ENCODE measurements around the gene PDE6A.

The PDE6A gene

GRCh38 chr5:149833116-149833827, 111.3 kb downstream of the PDE6A start:
- no peak for DNase-seq

- no peak for DNase-seq
Measured at GRCh38 chr5:149832636-149833035, 112.0 kb downstream of the PDE6A start.

GRCh38 chr5:149831492-149831891, 113.1 kb downstream of the PDE6A start:
- DNase-seq, result no peak

GRCh38 chr5:149830579-149830978, 114.0 kb downstream of the PDE6A start:
- no peak for DNase-seq

- DNase-seq, result peak in 1 of 2 experiments; percentile 25
Measured at GRCh38 chr5:149829954-149830353, 114.6 kb downstream of the PDE6A start.

GRCh38 chr5:149828161-149829011, 116.2 kb downstream of the PDE6A start:
- DNase-seq, result peak; percentile 87

GRCh38 chr5:149827546-149827945, 117.0 kb downstream of the PDE6A start:
- no peak for DNase-seq

- DNase-seq, result no peak
Measured at GRCh38 chr5:149827086-149827485, 117.5 kb downstream of the PDE6A start.

GRCh38 chr5:149826574-149826973, 118.0 kb downstream of the PDE6A start:
- DNase-seq, result no peak

- DNase-seq, result no peak
Measured at GRCh38 chr5:149824846-149825245, 119.7 kb downstream of the PDE6A start.

- no peak for DNase-seq
Measured at GRCh38 chr5:149824120-149824519, 120.5 kb downstream of the PDE6A start.

GRCh38 chr5:149823375-149823774, 121.2 kb downstream of the PDE6A start:
- DNase-seq, result no peak

- no peak for DNase-seq
Measured at GRCh38 chr5:149822301-149822700, 122.3 kb downstream of the PDE6A start.

- DNase-seq, result no peak
Measured at GRCh38 chr5:149820536-149821510, 123.8 kb downstream of the PDE6A start.

GRCh38 chr5:149820012-149820411, 124.6 kb downstream of the PDE6A start:
- no peak for DNase-seq

GRCh38 chr5:149818116-149818515, 126.5 kb downstream of the PDE6A start:
- no peak for DNase-seq

GRCh38 chr5:149817539-149818060, 127.0 kb downstream of the PDE6A start:
- DNase-seq, result no peak

GRCh38 chr5:149816661-149817060, 127.9 kb downstream of the PDE6A start:
- no peak for DNase-seq

- no peak for DNase-seq
Measured at GRCh38 chr5:149811453-149811852, 133.1 kb downstream of the PDE6A start.

GRCh38 chr5:149810856-149811255, 133.7 kb downstream of the PDE6A start:
- no peak for DNase-seq

GRCh38 chr5:149809931-149810691, 134.5 kb downstream of the PDE6A start:
- no peak for DNase-seq

Measured in SHP77 (cell line).